ENCODE results near the gene ASB8. TPM values are rescaled to one million over a fixed set of nuclear protein-coding genes. Genes with fewer than 3 reads are reported as not detected.
A peak's percentile ranks its signal among the peaks of the same experiment; 100 is the strongest.

Gene ASB8
- total and polyA plus RNA-seq, 11 donors: 24.9 to 97.6 (median 79.1) TPM

GRCh38 chr12:48105867-48106680 is 51.2 kb downstream of the ASB8 start, which contains the start of gene SENP1:
Gene SENP1 (minus strand): TSS chr12:48106079. CDS start chr12:48101472, 4,607 bp downstream.
- Histone ChIP-seq H3K4me3 (peak within 1 kb of the TSS; percentile 64 to 98 (median 94)), H3K27ac (peak within 1 kb of the TSS; percentile 86 to 100 (median 96)), H3K9me3 (no peaks in the 10 kb centered on the region), H3K36me3 (no peaks in the 10 kb centered on the region), H3K27me3 (no peaks in the 10 kb centered on the region), H3K4me1 (peaks cover 0 to 22% (median 16%) of the 10 kb centered on the region in 12 donors)
- DNase-seq (peak; percentile 91 to 94 (median 91)), ATAC-seq (peak; percentile 91 to 98 (median 97))
- WGBS, 4 donors: 0 to 1% (median 1%) methylated on average over 42 to 53 of the region's 53 CpGs
- TF ChIP-seq CTCF (IDR thresholded peaks at IDR 0.05) (peak in 7 of 12 donors; percentile 15 to 54 (median 41)), POLR2A (IDR thresholded peaks at IDR 0.05) (peak in 1 of 2 donors; percentile 17)
- intact Hi-C loops (cut with DNase I): loop anchor here in 9 of 10 donors (1.0 to 5.0 kb wide), 3 partner anchors 13 to 51 kb away; partner anchors contain the start of genes ASB8 (in 9 of the 9) and PFKM (in 1 of the 9)

GRCh38 chr12:48105321-48105866 is 51.9 kb downstream of the ASB8 start:
- TF ChIP-seq CTCF (IDR thresholded peaks at IDR 0.05): no peak
- TF ChIP-seq POLR2A (IDR thresholded peaks at IDR 0.05): no peak
- WGBS, 4 donors: 0% methylated on average over 14 to 30 of the region's 30 CpGs
- Histone ChIP-seq H3K36me3 (peaks cover 0 to under 1% (median 0%) of the 10 kb centered on the region in 9 donors), H3K27ac (peak overlapping the region; percentile 86 to 100 (median 96)), H3K4me1 (peaks cover 0 to 22% (median 16%) of the 10 kb centered on the region in 12 donors), H3K9me3 (no peaks in the 10 kb centered on the region), H3K4me3 (peak overlapping the region; percentile 64 to 98 (median 94)), H3K27me3 (no peaks in the 10 kb centered on the region)
- ATAC-seq (no peak), DNase-seq (no peak)
- intact Hi-C loops (cut with DNase I): loop anchor here in 6 of 10 donors (5.0 kb wide), 1 partner anchor 52 kb away; the partner anchor contains the start of gene ASB8 (in 6 of the 6)

- Histone ChIP-seq H3K27me3 (no peaks in the 10 kb centered on the region), H3K36me3 (peaks cover 0 to 8% (median 0%) of the 10 kb centered on the region in 9 donors), H3K4me3 (peak overlapping the region in 9 of 12 donors; percentile 64 to 98 (median 94)), H3K9me3 (no peaks in the 10 kb centered on the region), H3K4me1 (peaks cover 0 to 22% (median 16%) of the 10 kb centered on the region in 12 donors), H3K27ac (peak overlapping the region in 1 of 12 donors; percentile 97)
- ATAC-seq (no peak), DNase-seq (no peak)
- TF ChIP-seq POLR2A (IDR thresholded peaks at IDR 0.05): no peak
- TF ChIP-seq CTCF (IDR thresholded peaks at IDR 0.05): no peak
- intact Hi-C loops (cut with DNase I): no loop called here
- 72 to 85% (median 78%) methylated on average over 4 of the region's 4 CpGs for WGBS, 4 donors
These were observed 52.8 kb downstream of the ASB8 start for GRCh38 chr12:48104531-48104930.

Small RNAs within 50 kb of the gene (microRNA-seq; reads per million reads assigned to microRNA genes)
- gene MIR6505: 25.4 to 55.7 (median 37.0) reads per million in 4 donors

Other genes starting within 250 kb of the ASB8 start
- gene TMEM106C, start 193.9 kb downstream of the ASB8 start, total RNA-seq: 10 to 100 TPM; 39.3 to 66.6 (median 50.0) TPM
- 10 to 100 TPM; 23.0 to 63.9 TPM for gene TMEM106C, start 193.9 kb downstream of the ASB8 start, polyA plus RNA-seq
- under 1 TPM in 2 of 9 donors, not detected in 7; 0.05 to 0.39 TPM for gene COL2A1, start 153.0 kb downstream of the ASB8 start, total RNA-seq
- gene COL2A1, start 153.0 kb downstream of the ASB8 start, polyA plus RNA-seq: under 1 TPM in 1 of 2 donors, not detected in 1; 0.04 TPM
- 10 to 100 TPM in 4 of 9 donors, 1 to 10 TPM in 5; 6.9 to 13.6 (median 9.2) TPM for gene SENP1, start 51.4 kb downstream of the ASB8 start, total RNA-seq
- 1 to 10 TPM; 2.1 to 3.8 TPM for gene SENP1, start 51.4 kb downstream of the ASB8 start, polyA plus RNA-seq
- 100 to 1,000 TPM; 230 to 901 (median 521) TPM for gene PFKM, start 38.2 kb downstream of the ASB8 start, total RNA-seq
- 100 to 1,000 TPM; 160 to 205 TPM for gene PFKM, start 38.2 kb downstream of the ASB8 start, polyA plus RNA-seq
- gene CCDC184, start 26.1 kb upstream of the ASB8 start, total RNA-seq: 1 to 10 TPM in 2 of 9 donors, under 1 TPM in 7; 0.25 to 1.5 (median 0.54) TPM
- under 1 TPM; 0.76 to 0.99 TPM for gene CCDC184, start 26.1 kb upstream of the ASB8 start, polyA plus RNA-seq
- gene OR10AD1, start 45.8 kb upstream of the ASB8 start, total RNA-seq: not detected
- not detected for gene OR10AD1, start 45.8 kb upstream of the ASB8 start, polyA plus RNA-seq
- 10 to 100 TPM; 12.6 to 21.1 (median 15.5) TPM for gene ZNF641, start 193.4 kb upstream of the ASB8 start, total RNA-seq
- 1 to 10 TPM; 6.9 to 8.0 TPM for gene ZNF641, start 193.4 kb upstream of the ASB8 start, polyA plus RNA-seq

All from heart left ventricle (tissue), 16 donors.